ENCODE data around the gene CSF1R. TPM values are rescaled to one million over a fixed set of nuclear protein-coding genes. Genes with fewer than 3 reads are reported as not detected.

Gene CSF1R
- polyA plus RNA-seq, 1 donor: 11.8 TPM

GRCh38 chr5:150073086-150073625 is 13.2 kb downstream of the CSF1R start:
- DNase-seq: no peak

- no peak for DNase-seq
Measured at GRCh38 chr5:150070821-150071220, 15.5 kb downstream of the CSF1R start.

- DNase-seq: no peak
Measured at GRCh38 chr5:150069672-150070627, 16.4 kb downstream of the CSF1R start.

- no peak for DNase-seq
Measured at GRCh38 chr5:150068961-150069645, 17.3 kb downstream of the CSF1R start.

- no peak for DNase-seq
Measured at GRCh38 chr5:150068472-150068871, 17.9 kb downstream of the CSF1R start.

- no peak for DNase-seq
Measured at GRCh38 chr5:150068071-150068470, 18.3 kb downstream of the CSF1R start.

GRCh38 chr5:150067405-150067960 is 18.9 kb downstream of the CSF1R start:
- no peak for DNase-seq

- no peak for DNase-seq
Measured at GRCh38 chr5:150066901-150067396, 19.4 kb downstream of the CSF1R start.

GRCh38 chr5:150066436-150066835 is 19.9 kb downstream of the CSF1R start:
- no peak for DNase-seq

- no peak for DNase-seq
Measured at GRCh38 chr5:150065886-150066285, 20.5 kb downstream of the CSF1R start.

- no peak for DNase-seq
Measured at GRCh38 chr5:150065346-150065745, 21.0 kb downstream of the CSF1R start.

GRCh38 chr5:150064681-150065220 is 21.6 kb downstream of the CSF1R start:
- no peak for DNase-seq

- no peak for DNase-seq
Measured at GRCh38 chr5:150063638-150064037, 22.7 kb downstream of the CSF1R start.

GRCh38 chr5:150062216-150062922 is 24.0 kb downstream of the CSF1R start:
- DNase-seq: no peak

- no peak for DNase-seq
Measured at GRCh38 chr5:150061538-150061995, 24.8 kb downstream of the CSF1R start.

- no peak for DNase-seq
Measured at GRCh38 chr5:150060471-150060870, 25.9 kb downstream of the CSF1R start.

GRCh38 chr5:150059623-150060022 is 26.7 kb downstream of the CSF1R start:
- DNase-seq: no peak

GRCh38 chr5:150058480-150059126 is 27.8 kb downstream of the CSF1R start:
- DNase-seq: no peak

GRCh38 chr5:150057996-150058395 is 28.4 kb downstream of the CSF1R start:
- DNase-seq: no peak

GRCh38 chr5:150057511-150057910 is 28.8 kb downstream of the CSF1R start:
- DNase-seq: no peak

GRCh38 chr5:150057052-150057451 is 29.3 kb downstream of the CSF1R start:
- DNase-seq: no peak

Data from left kidney (tissue), 2 donors.